HepG2 (cell line): ENCODE data around the gene CENPB. TPM values are rescaled to one million over a fixed set of nuclear protein-coding genes. Genes with fewer than 3 reads are reported as not detected.
A peak's percentile ranks its signal among the peaks of the same experiment; 100 is the strongest.

ENCODE experiments used
- CEBPB ChIP-seq: IDR thresholded peaks from 2 replicates; pipeline ENCODE4 v1.6.1; 2011; ENCODE audit warnings: low read depth, low read length, improper control_type of control experiment, borderline replicate concordance
- CEBPG ChIP-seq: IDR thresholded peaks from 2 replicates; pipeline ENCODE4 v1.6.1; 2016
- CREB1 ChIP-seq, 2 experiments: fragments of 450-650 bp in 1 of 2; IDR thresholded peaks; 2 replicates each; pipeline ENCODE4 v1.6.1; 2016 to 2017; ENCODE audit warnings: control low read depth in 1 of 2, mild to moderate bottlenecking in 1 of 2, missing compliant biosample characterization in 1 of 2, missing genetic modification characterization in 1 of 2
- DR1 ChIP-seq: sonication (generic); formaldehyde crosslinking; IDR thresholded peaks from 2 replicates; pipeline ENCODE4 v1.8.0; 2021; ENCODE audit warnings: mild to moderate bottlenecking, missing genetic modification reagents, inconsistent platforms
- EEA1 ChIP-seq: sonication (generic); formaldehyde crosslinking; IDR thresholded peaks from 2 replicates; pipeline ENCODE4 v1.5.1; 2020; ENCODE audit warnings: mild to moderate bottlenecking, missing genetic modification reagents, borderline replicate concordance
- ETV5 ChIP-seq: IDR thresholded peaks from 2 replicates; pipeline ENCODE4 v1.6.1; 2018; ENCODE audit warnings: missing biosample characterization, missing genetic modification reagents, inconsistent platforms, borderline replicate concordance
- MLLT10 ChIP-seq: sonication (generic); formaldehyde crosslinking; IDR thresholded peaks from 2 replicates; pipeline ENCODE4 v1.4.0; 2020; ENCODE audit warnings: missing genetic modification reagents
- SKI ChIP-seq: fragments of 450-650 bp; IDR thresholded peaks from one replicate; pipeline ENCODE4 v1.6.1; 2018; ENCODE audit warnings: mild to moderate bottlenecking; ENCODE audit not compliant: partially characterized antibody
- SPEN ChIP-seq: sonication (generic); formaldehyde crosslinking; IDR thresholded peaks from 2 replicates; pipeline ENCODE4 v1.5.1; 2020; ENCODE audit warnings: low read depth, mild to moderate bottlenecking, missing genetic modification reagents
- SRSF9 ChIP-seq: fragments of 200-400 bp; formaldehyde crosslinking; IDR thresholded peaks from 2 replicates; pipeline ENCODE4 v1.6.1; 2018; ENCODE audit warnings: borderline replicate concordance, mild to moderate bottlenecking, low read depth, low read length; ENCODE audit not compliant: insufficient read depth, poor library complexity, severe bottlenecking
- TCF12 ChIP-seq, 2 experiments: fragments of 450-650 bp in 1 of 2; sonication (generic) in 1 of 2; formaldehyde crosslinking in 1 of 2; IDR thresholded peaks; 2 replicates each; pipeline versions ENCODE4 v1.6.1 to v1.8.0; 2017 to 2022; ENCODE audit warnings: antibody characterized with exemption in 1 of 2, mild to moderate bottlenecking in 1 of 2, missing genetic modification reagents in 1 of 2, moderate library complexity in 1 of 2
- ZBTB7A ChIP-seq: sonication (generic); formaldehyde crosslinking; IDR thresholded peaks from 2 replicates; pipeline ENCODE4 v1.8.0; 2022; ENCODE audit warnings: mild to moderate bottlenecking, missing genetic modification reagents
- ZFP36 ChIP-seq: fragments of 150-350 bp; IDR thresholded peaks from 2 replicates; pipeline ENCODE4 v1.6.1; 2018; ENCODE audit warnings: borderline replicate concordance, low read length, low read depth; ENCODE audit not compliant: partially characterized antibody
- ZFYVE20 ChIP-seq: sonication (generic); formaldehyde crosslinking; IDR thresholded peaks from 2 replicates; pipeline ENCODE4 v1.8.0; 2023; ENCODE audit warnings: low read depth, mild to moderate bottlenecking, moderate library complexity, missing genetic modification reagents, borderline replicate concordance
- ZNF331 ChIP-seq: sonication (generic); formaldehyde crosslinking; IDR thresholded peaks from 2 replicates; pipeline ENCODE4 v1.4.0; 2020; ENCODE audit warnings: missing genetic modification reagents
- ZNF335 ChIP-seq: sonication (generic); formaldehyde crosslinking; IDR thresholded peaks from 2 replicates; pipeline ENCODE4 v1.4.0; 2020; ENCODE audit warnings: missing genetic modification reagents
- ZNF614 ChIP-seq: IDR thresholded peaks from 2 replicates; pipeline ENCODE4 v1.6.1; 2018; ENCODE audit warnings: missing biosample characterization, missing genetic modification reagents, inconsistent platforms, borderline replicate concordance
- ZSCAN29 ChIP-seq: sonication (generic); formaldehyde crosslinking; conservative IDR thresholded peaks from 2 replicates; pipeline ENCODE4 v1.4.0; 2020; ENCODE audit warnings: mild to moderate bottlenecking, missing genetic modification reagents
- polyA plus RNA-seq, 8 experiments: library from polyadenylated mRNA; depleted of rRNA in 3 of 8; stranded (reverse) in 7 of 8; unstranded in 1 of 8; fragments of >200 nt; fragmentation: Illumina TruSeq in 4 of 8; extraction: Trizol in 4 of 8; gene quantifications; 2 replicates each; pipeline versions ENCODE4 v1.2.1 to v1.2.3, GENCODE V29; 2011 to 2016; ENCODE audit warnings: low read depth in 4 of 8, missing spikeins in 1 of 8, mixed read lengths in 1 of 8; ENCODE audit not compliant: insufficient read depth in 1 of 8
- total RNA-seq, 5 experiments: library from RNA; depleted of rRNA; stranded (reverse); fragments of >200 nt; fragmentation: Illumina TruSeq; extraction: Trizol; gene quantifications; 2 replicates each; pipeline ENCODE4 v1.2.3, GENCODE V29; 2016; ENCODE audit warnings: low read depth in 1 of 5
- TF ChIP-seq, protein P1 (sequence below): IDR thresholded peaks from 2 replicates; pipeline ENCODE4 v1.6.1; 2016; ENCODE audit warnings: low read depth
- TF ChIP-seq, protein P2 (sequence below): sonication (generic); formaldehyde crosslinking; conservative IDR thresholded peaks from 2 replicates; pipeline ENCODE4 v1.8.0; 2022; ENCODE audit warnings: missing genetic modification reagents
- TF ChIP-seq, protein P3 (sequence below): IDR thresholded peaks from 2 replicates; pipeline ENCODE4 v1.6.1; 2016; ENCODE audit warnings: low read depth, control low read depth
- TF ChIP-seq, protein P4 (sequence below): sonication (generic); formaldehyde crosslinking; IDR thresholded peaks from 2 replicates; pipeline ENCODE4 v1.4.0; 2020; ENCODE audit warnings: low read depth, mild to moderate bottlenecking, missing genetic modification reagents

CENPB gene
- total and polyA plus RNA-seq, 2 of the 13 experiments (the other 11 are each of a cell fraction or from before 2014, with no cell fraction given) = 10.4 to 54.5 TPM

DNA sequence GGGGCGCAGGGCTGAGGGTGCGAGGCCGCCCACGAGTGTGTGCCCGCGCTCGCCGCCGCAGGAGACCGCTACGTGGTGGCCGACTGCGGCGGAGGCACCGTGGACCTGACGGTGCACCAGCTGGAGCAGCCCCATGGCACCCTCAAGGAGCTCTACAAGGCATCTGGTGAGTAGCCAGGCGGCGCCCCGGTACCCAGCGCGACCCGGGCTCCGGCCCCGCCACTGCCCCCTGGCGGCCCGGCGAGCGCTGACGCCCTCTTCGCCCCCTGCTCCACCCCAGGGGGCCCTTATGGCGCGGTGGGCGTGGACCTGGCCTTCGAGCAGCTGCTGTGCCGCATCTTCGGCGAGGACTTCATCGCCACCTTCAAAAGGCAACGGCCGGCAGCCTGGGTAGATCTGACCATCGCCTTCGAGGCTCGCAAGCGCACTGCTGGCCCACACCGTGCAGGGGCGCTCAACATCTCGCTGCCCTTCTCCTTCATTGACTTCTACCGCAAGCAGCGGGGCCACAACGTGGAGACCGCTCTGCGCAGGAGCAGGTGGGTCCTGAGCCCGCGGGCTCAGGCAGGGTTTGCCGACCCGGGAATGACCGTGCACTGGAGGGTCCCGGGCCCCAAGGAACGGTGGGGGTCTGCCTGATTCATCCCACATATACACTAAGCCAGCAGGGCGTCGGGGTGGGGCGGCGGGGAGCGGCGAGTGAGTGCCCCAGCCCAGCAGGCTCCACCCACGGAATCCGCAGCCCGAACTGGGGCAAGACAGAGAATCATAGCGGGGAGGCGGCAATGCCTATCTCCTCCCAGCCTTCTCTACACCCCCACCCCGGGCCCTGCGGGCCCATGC, 36.6 kb downstream of the CENPB start (continued):
- TF ChIP-seq, protein P1, sequence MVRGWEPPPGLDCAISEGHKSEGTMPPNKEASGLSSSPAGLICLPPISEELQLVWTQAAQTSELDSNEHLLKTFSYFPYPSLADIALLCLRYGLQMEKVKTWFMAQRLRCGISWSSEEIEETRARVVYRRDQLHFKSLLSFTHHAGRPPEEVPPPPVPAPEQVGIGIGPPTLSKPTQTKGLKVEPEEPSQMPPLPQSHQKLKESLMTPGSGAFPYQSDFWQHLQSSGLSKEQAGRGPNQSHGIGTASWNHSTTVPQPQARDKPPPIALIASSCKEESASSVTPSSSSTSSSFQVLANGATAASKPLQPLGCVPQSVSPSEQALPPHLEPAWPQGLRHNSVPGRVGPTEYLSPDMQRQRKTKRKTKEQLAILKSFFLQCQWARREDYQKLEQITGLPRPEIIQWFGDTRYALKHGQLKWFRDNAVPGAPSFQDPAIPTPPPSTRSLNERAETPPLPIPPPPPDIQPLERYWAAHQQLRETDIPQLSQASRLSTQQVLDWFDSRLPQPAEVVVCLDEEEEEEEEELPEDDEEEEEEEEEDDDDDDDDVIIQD (CRISPR knock-in tag) = 0 out of 2 replicates have a peak, but pooled peaks have one; percentile 28
- TF ChIP-seq MLLT10 (CRISPR knock-in tag) = no peak
- peak; percentile 65 for TF ChIP-seq ZNF331
- peak; percentile 82; the same call in 1 of the 2 replicates for TF ChIP-seq ZBTB7A (CRISPR knock-in tag)
- TF ChIP-seq DR1 = no peak; the same call in 1 of the 2 replicates
- no peak for TF ChIP-seq CEBPB
- no peak for TF ChIP-seq CREB1 (IDR thresholded peaks at IDR 0.05)
- no peak for TF ChIP-seq CREB1 (CRISPR knock-in tag; IDR thresholded peaks at IDR 0.05)
- TF ChIP-seq ZFYVE20 (CRISPR knock-in tag) = peak; percentile 72; the same call in 1 of the 2 replicates
- no peak for TF ChIP-seq ZNF335 (CRISPR knock-in tag)
- no peak for TF ChIP-seq SRSF9
- peak; percentile 66; the same call in 1 of the 2 replicates for TF ChIP-seq SPEN (CRISPR knock-in tag)
- no peak for TF ChIP-seq SKI
- no peak for TF ChIP-seq TCF12 (IDR thresholded peaks at IDR 0.05)
- no peak for TF ChIP-seq TCF12 (CRISPR knock-in tag; IDR thresholded peaks at IDR 0.05)
- peak; percentile 48; the same call in 1 of the 2 replicates for TF ChIP-seq ETV5
- TF ChIP-seq, protein P2, sequence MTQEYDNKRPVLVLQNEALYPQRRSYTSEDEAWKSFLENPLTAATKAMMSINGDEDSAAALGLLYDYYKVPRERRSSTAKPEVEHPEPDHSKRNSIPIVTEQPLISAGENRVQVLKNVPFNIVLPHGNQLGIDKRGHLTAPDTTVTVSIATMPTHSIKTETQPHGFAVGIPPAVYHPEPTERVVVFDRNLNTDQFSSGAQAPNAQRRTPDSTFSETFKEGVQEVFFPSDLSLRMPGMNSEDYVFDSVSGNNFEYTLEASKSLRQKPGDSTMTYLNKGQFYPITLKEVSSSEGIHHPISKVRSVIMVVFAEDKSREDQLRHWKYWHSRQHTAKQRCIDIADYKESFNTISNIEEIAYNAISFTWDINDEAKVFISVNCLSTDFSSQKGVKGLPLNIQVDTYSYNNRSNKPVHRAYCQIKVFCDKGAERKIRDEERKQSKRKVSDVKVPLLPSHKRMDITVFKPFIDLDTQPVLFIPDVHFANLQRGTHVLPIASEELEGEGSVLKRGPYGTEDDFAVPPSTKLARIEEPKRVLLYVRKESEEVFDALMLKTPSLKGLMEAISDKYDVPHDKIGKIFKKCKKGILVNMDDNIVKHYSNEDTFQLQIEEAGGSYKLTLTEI (CRISPR knock-in tag) = no peak
- TF ChIP-seq CEBPG (CRISPR knock-in tag) = 0 out of 2 replicates have a peak, but pooled peaks have one; percentile 27
- TF ChIP-seq, protein P3, sequence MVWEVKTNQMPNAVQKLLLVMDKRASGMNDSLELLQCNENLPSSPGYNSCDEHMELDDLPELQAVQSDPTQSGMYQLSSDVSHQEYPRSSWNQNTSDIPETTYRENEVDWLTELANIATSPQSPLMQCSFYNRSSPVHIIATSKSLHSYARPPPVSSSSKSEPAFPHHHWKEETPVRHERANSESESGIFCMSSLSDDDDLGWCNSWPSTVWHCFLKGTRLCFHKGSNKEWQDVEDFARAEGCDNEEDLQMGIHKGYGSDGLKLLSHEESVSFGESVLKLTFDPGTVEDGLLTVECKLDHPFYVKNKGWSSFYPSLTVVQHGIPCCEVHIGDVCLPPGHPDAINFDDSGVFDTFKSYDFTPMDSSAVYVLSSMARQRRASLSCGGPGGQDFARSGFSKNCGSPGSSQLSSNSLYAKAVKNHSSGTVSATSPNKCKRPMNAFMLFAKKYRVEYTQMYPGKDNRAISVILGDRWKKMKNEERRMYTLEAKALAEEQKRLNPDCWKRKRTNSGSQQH (CRISPR knock-in tag) = no peak
- no peak for TF ChIP-seq ZFP36
- TF ChIP-seq, protein P4, sequence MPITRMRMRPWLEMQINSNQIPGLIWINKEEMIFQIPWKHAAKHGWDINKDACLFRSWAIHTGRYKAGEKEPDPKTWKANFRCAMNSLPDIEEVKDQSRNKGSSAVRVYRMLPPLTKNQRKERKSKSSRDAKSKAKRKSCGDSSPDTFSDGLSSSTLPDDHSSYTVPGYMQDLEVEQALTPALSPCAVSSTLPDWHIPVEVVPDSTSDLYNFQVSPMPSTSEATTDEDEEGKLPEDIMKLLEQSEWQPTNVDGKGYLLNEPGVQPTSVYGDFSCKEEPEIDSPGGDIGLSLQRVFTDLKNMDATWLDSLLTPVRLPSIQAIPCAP (CRISPR knock-in tag) = no peak
- peak; percentile 59; the same call in 1 of the 2 replicates for TF ChIP-seq EEA1
- peak; percentile 80; the same call in 1 of the 2 replicates for TF ChIP-seq ZNF614 (CRISPR knock-in tag)
- TF ChIP-seq ZSCAN29 (CRISPR knock-in tag) = no peak
